AG04449 (cell line): ENCODE data around the gene CHEK2.

Experiments used
- CTCF ChIA-PET: fragments of 350-600 bp; formaldehyde crosslinking; extraction: SDS; loops from one replicate; lab custom pipeline; 2021; ENCODE audit warnings: antibody characterized with exemption; lab: Yijun Ruan, JAX
- POLR2A ChIA-PET: fragments of 400-600, 350-600 bp; formaldehyde crosslinking; extraction: SDS; loops from one replicate; lab custom pipeline; 2020; ENCODE audit warnings: antibody characterized with exemption, inconsistent platforms; lab: Yijun Ruan, JAX
- DNase-seq: peaks from one replicate; pipeline ENCODE4 v3.0.0-alpha.2; 2010; ENCODE audit warnings: low read depth, low spot score
- H3K4me3 ChIP-seq: 2 replicates; pipeline ENCODE4 v1.5.1; 2011; ENCODE audit warnings: low read depth, mild to moderate bottlenecking, control low read depth, low read length
- CTCF ChIP-seq: IDR thresholded peaks from one replicate; pipeline ENCODE4 v1.5.1; 2011; ENCODE audit warnings: mild to moderate bottlenecking, moderate library complexity, low read length, control low read depth, inconsistent platforms; ENCODE audit not compliant: insufficient read depth; ENCODE audit errors: missing control alignments

The CHEK2 gene

GRCh38 chr22:28736301-28737155 is 5.1 kb downstream of the CHEK2 start:
- no peak overlapping the region for H3K4me3 ChIP-seq
- no peak for TF ChIP-seq CTCF
- DNase-seq: no peak
- ChIA-PET POLR2A (no interaction called here), CTCF (no interaction called here)

DNA sequence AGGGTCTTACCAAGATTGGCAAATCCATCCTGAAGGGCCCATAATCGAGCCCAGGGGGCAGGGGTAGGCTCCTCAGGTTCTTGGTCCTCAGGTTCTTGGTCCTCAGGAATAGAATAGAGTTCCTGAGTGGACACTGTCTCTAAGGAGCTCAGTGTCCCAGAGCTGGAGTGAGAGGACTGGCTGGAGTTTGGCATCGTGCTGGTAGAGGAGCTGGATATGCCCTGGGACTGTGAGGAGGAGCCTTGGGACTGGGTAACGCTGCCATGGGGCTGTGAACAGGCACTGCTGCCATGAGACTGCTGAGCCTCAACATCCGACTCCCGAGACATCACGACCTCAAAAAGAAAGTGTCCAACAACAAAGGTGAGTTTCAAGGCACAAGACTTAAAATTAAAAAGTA is 7.2 kb downstream of the CHEK2 start:
- CTCF ChIA-PET: interaction anchor here (0.6 to 1.2 kb wide), 2 partner anchors 13 to 293 kb away, joined by 3 read pairs; no protein-coding TSS in a partner anchor
- H3K4me3 ChIP-seq: no peak overlapping the region
- no peak for DNase-seq
- POLR2A ChIA-PET: interaction anchor here (0.6 kb wide), 1 partner anchor 327 kb away, joined by 4 read pairs; the partner anchor contains the start of gene C22orf31
- TF ChIP-seq CTCF: no peak

- no peak overlapping the region for H3K4me3 ChIP-seq
- DNase-seq: no peak
- CTCF ChIA-PET: interaction anchor here (1.0 to 1.5 kb wide), 2 partner anchors 11 to 12 kb away, joined by 3 read pairs; partner anchors contain the start of gene CHEK2
- POLR2A ChIA-PET: no interaction called here
- TF ChIP-seq CTCF: no peak
Measured at GRCh38 chr22:28730179-28730578, 11.4 kb downstream of the CHEK2 start.

DNA sequence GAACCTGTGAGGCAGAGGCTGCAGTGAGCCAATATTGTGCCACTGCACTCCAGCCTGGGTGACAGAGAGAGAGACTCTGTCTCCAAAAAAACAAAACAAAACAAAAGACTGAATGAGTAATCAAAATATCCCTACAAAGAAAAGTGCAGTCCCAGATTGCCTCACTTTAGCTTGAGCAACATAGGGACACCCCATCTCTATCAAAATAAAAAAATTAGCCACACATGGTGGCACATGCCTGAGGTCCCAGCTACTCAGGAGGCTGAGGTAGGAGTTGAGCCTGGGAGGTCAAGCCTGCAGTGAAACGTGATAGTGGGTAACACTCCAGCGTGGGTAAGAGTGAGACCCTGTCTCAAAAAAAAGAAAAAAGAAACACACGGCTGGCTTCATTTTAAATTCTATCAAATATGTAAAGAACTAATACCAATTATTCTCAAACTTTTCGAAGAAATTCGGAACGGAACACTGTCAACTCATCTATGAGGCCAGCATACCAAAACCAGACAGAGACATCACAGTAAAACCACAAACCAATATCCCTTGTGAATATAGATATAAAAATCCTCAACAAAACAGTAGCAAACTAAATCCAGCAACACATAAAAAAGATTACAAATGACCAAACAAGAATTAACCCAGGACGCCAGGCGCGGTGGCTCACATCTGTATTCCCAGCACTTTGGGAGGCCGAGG is 12.9 kb downstream of the CHEK2 start:
- no peak for TF ChIP-seq CTCF
- ChIA-PET POLR2A (no interaction called here), CTCF (interaction anchor here (1.0 kb wide), 2 partner anchors 11 to 14 kb away, joined by 3 read pairs; no protein-coding TSS in a partner anchor)
- H3K4me3 ChIP-seq: no peak overlapping the region
- no peak for DNase-seq

GRCh38 chr22:28728002-28728401 is 13.6 kb downstream of the CHEK2 start:
- no peak for DNase-seq
- no peak overlapping the region for H3K4me3 ChIP-seq
- TF ChIP-seq CTCF: no peak
- POLR2A ChIA-PET: no interaction called here
- CTCF ChIA-PET: interaction anchor here (1.0 kb wide), 1 partner anchor 10 kb away, joined by 3 read pairs; no protein-coding TSS in a partner anchor

GRCh38 chr22:28718044-28718443 is 23.6 kb downstream of the CHEK2 start:
- no peak for TF ChIP-seq CTCF
- no peak for DNase-seq
- H3K4me3 ChIP-seq: no peak overlapping the region
- ChIA-PET POLR2A (no interaction called here), CTCF (interaction anchor here (1.0 kb wide), 1 partner anchor 10 kb away, joined by 3 read pairs; no protein-coding TSS in a partner anchor)
